GM21576 (cell line): Measurements from ENCODE around the gene SYT1.

Experiments used
- ATAC-seq: cut with Tn5 transposase; IDR thresholded peaks from one replicate; pipeline ENCODE4 v1.9.1; 2021; ENCODE audit warnings: mild to moderate bottlenecking, moderate library complexity; ENCODE audit not compliant: unreplicated experiment

Gene SYT1

GRCh38 chr12:79487386-79488110 is 623.0 kb downstream of the SYT1 start:
- ATAC-seq: no peak
